Stimulated activated CD4-positive, alpha-beta T cell treated with anti-CD3 and anti-CD28 coated beads, Interleukin-15, amount 100 ng/mL, for 48 hours (primary cell): ENCODE results near the gene TMEM150C.
A peak's percentile ranks its signal among the peaks of the same experiment; 100 is the strongest.
"Not testable (repeated sequence)": the region's sequence is repeated elsewhere in the genome, so short reads cannot be mapped to it uniquely, and the experiment has no call there.

Experiments used
- DNase-seq, 2 donors: peaks; one replicate each; pipeline ENCODE4 v3.0.0-alpha.2; 2020; ENCODE audit warnings: low read depth in 2 of 2

The TMEM150C gene

GRCh38 chr4:82475931-82476330 lies 85.9 kb downstream of the TMEM150C start:
- not testable (repeated sequence) for DNase-seq

DNA sequence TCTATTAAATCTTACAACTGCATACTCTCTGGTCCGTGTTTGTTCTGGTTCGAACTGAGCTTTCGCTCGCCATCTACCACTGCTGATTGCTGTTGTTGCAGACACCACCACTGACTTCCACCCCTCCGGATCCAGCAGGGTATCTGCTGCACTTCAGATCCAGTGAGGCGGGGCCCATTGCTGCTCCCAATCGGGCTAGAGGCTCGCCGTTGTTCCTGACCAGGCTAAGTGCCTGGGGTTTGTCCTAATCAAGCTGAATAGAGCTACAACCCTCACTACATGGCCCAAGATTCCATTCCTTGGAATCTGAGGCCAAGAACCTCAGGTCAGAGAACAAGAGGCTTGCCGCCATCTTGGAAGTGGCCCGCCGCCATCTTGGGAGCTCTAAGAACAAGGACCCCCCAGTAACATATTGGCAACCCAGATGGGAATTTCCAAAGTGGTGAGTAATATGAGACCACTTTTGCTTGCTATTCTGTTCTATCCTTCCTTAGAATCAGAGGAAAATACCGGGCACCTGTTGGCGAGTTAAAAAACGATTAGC lies 88.1 kb downstream of the TMEM150C start:
- no peak for DNase-seq

DNA sequence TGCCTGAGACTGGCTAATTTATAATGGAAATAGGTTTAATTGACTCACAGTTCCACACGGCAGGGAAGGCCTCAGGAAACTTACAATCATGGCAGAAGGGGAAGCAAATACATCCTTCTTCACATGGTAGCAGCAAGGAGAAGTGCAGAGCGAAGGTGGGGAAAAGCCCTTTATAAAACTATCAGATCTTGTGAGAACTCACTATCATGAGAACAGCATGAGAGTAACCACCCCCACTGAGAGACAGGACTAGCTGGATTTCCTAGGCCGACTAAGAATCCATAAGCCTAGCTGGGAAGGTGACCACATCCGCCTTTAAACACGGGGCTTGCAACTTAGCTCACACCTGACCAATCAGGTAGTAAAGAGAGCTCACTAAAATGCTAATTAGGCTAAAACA lies 88.7 kb downstream of the TMEM150C start:
- DNase-seq, result not testable (repeated sequence)

GRCh38 chr4:82469791-82470345 lies 91.9 kb downstream of the TMEM150C start:
- no peak for DNase-seq

DNA sequence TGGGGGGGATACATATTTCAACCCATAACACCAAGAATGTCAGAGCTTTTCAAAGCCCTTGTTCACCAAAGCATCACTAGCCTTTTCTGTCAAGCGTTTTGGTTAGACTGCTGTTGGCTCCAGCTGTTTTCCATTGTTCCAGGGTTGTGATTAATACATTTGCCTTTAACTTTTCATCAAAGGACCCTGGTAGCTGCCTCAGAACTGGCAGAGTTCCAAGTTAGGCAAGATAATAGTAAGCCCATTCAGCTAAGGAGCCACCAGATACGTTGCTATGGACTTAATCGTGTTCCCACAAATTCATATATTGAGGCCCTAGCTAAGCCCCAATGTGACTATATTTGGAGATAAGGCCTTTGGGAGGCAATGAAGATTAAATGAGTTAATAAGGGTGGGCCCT lies 94.3 kb downstream of the TMEM150C start:
- no peak for DNase-seq

DNA sequence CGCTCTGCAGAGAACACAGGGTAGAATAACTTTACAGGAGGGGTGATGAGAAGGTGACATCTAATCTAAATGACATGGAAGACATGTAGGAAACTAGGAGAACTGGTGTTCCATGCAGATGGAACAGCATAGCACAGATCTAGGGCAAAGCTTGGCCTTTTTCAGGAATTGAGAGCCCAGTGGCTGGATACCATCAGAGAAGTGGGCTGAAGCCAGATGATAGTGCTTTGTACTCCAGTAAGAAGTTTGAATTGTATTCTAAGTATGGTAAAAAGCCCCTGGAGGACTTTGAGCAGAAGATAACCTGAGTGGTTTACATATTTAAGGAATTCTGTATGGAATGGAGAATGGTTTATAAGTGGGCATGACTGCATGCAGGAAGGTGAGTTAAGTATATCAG lies 98.6 kb downstream of the TMEM150C start:
- DNase-seq, result no peak

GRCh38 chr4:82462415-82462831 lies 99.4 kb downstream of the TMEM150C start:
- peak; percentile 74 to 81 for DNase-seq

GRCh38 chr4:82461710-82462109 lies 100.1 kb downstream of the TMEM150C start:
- DNase-seq, result no peak

- no peak for DNase-seq
Observed at GRCh38 chr4:82458729-82459128, 103.1 kb downstream of the TMEM150C start.

- DNase-seq, result no peak
Observed at GRCh38 chr4:82457266-82457665, 104.5 kb downstream of the TMEM150C start.

- no peak for DNase-seq
Observed at GRCh38 chr4:82452026-82452425, 109.8 kb downstream of the TMEM150C start.

DNA sequence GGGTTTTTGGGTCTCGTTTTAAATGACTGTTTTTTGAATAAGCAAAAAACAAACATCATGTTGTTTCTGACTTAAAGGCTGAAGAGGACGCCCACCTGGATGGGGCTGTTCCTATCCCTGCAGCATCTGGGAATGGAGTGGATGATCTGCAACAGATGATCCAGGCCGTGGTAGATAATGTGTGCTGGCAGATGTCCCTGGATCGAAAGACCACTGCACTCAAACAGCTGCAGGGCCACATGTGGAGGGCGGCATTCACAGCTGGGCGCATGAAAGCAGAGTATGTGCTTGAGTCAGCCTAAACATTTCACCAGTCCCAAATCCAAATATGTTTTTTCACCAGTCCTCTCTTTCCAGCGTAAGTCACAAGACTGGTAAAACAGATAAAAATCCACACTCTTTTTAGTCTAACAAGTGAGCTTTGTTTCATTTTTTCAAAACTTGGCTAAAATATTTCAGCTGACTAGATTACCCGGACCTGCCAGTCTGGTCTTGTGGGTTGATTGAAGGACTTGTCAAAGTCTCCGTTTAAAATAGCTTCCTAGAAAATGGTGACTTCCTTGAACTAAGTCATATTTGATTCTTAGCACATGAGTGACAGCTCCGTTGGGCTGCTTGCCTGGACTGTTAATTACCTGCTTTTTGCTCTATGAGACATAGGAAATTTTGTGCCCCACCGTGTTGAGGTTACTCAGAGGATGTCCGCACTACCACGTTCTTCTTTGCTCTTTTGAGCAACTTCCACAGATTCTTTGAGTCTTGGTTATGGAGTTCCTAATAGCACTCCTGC lies 110.6 kb downstream of the TMEM150C start:
- no peak for DNase-seq

- DNase-seq, result no peak
Observed at GRCh38 chr4:82447886-82448285, 113.9 kb downstream of the TMEM150C start.

DNA sequence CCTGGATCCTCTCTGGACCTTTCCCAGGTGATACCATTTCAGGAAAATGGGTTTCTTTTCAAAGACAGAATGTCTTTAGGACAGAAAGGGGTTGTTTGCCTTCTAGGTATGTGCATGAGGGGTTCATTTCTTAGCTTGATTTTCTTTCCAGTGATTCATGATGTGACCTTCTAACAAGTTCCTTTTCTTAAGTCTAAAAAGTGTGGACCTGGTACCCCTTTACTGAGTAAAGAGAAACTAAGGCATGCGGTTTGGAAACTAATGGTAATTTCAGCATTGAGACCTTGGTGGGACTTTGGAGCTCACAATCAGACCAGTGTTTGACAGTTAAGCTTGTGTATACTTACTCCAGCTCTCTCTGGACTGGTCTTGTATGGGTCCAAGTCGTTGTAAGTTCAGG lies 122.7 kb downstream of the TMEM150C start:
- DNase-seq, result no peak

DNA sequence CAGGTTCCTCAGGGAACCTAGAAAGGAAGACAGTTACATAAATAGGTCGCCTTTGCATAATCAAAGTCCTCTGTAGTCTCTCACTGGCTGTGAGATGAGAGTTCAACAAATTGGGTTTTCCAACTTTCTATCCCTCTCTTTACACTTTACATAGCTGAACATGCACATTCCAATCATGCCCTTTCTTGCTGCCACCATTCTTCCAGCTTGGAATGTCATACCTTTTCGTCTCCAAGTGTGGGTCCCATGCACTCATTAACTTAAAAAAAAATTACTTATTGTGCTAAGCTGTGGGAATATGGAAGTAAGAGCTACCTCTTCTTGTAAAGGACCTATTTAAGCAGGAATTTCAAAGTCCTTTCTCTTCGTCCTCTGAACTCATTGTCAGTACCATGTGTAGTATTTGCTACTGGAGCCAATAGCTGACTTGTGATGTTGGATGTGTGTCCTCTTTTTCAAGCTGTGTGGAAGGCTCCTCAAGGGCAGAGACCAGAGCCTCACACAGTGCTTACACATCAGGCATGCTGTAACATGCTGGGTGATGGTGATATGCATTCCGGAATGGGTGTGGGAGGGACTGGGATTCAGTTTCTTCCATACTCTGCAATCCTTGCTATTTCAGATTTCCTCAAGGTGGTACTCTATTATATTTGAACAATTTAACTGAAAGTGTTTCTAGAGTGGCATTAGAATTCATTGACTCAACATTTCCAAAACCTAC lies 124.3 kb downstream of the TMEM150C start:
- no peak for DNase-seq

DNA sequence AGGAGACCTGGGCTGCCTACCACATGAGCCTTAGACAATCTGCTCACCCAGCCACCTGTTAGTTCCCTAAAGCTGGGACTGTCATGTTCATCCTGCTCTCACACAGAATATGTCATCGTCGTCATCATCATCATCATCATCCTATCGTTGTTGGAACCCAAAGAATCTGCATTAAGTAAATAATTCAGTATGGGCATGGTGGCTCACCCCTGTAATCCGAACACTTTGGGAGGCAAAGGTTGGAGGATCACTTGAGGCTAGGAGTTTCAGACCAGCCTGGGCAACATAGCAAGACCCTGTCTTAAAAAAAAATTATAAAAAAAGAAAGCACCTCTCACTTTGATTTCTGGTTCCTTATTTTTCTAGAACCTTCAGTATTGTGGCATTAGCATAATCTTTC lies 125.0 kb downstream of the TMEM150C start:
- DNase-seq, result no peak

- DNase-seq, result no peak
Observed at GRCh38 chr4:82436130-82436529, 125.7 kb downstream of the TMEM150C start.

GRCh38 chr4:82434949-82435348 lies 126.8 kb downstream of the TMEM150C start:
- no peak for DNase-seq

DNA sequence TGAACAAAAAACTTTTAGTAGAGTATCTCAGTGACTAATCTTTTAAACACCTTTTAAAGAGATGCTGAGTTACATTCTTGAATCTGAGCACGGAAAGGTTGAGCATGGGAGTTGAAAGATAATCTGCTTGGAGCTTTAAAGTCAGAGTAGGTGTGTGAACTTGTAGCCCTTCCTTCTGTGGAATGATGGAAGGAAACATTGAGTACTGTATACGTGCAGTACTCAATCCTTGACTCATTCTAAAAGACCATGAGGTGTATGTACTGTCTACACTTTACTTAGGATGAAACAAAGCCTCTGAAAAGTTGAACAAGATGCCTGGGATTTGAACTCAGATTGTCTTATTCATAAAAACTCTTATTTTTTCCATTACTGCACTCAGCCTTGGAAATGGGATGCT lies 128.0 kb downstream of the TMEM150C start:
- DNase-seq, result no peak
